Fibroblast of villous mesenchyme (primary cell): ENCODE data around the gene BORCS6. TPM values are rescaled to one million over a fixed set of nuclear protein-coding genes. Genes with fewer than 3 reads are reported as not detected.

ENCODE experiments used
- DNase-seq: peaks from one replicate; pipeline ENCODE4 v3.0.0-alpha.2; 2010; ENCODE audit warnings: low read depth
- H3K4me3 ChIP-seq: 2 replicates; pipeline ENCODE4 v1.5.1; 2011; ENCODE audit warnings: low read depth, mild to moderate bottlenecking, low read length
- CTCF ChIP-seq: IDR thresholded peaks from 2 replicates; pipeline ENCODE4 v1.5.1; 2012; ENCODE audit warnings: low read depth, mild to moderate bottlenecking, low read length; ENCODE audit not compliant: insufficient read depth
- total RNA-seq: library from RNA; depleted of rRNA; stranded (reverse); fragments of >200 nt; gene quantifications from 2 replicates; pipeline ENCODE4 v1.2.3, GENCODE V29; 2012

The BORCS6 gene
- total RNA-seq, 1 donor, result 6.0 TPM

GRCh38 chr17:8227238-8227581 lies 37.2 kb upstream of the BORCS6 start:
- TF ChIP-seq CTCF, result no peak
- no peak for DNase-seq
- peak overlapping the region; percentile 58 for H3K4me3 ChIP-seq

GRCh38 chr17:8226536-8227237 lies 36.7 kb upstream of the BORCS6 start:
- H3K4me3 ChIP-seq, result peak overlapping the region; percentile 58
- TF ChIP-seq CTCF, result no peak
- DNase-seq, result peak; percentile 94

GRCh38 chr17:8225813-8226535 lies 36.0 kb upstream of the BORCS6 start:
- no peak for TF ChIP-seq CTCF
- H3K4me3 ChIP-seq, result peak overlapping the region; percentile 58
- peak; percentile 80 for DNase-seq

GRCh38 chr17:8224891-8225812 lies 35.2 kb upstream of the BORCS6 start:
- no peak for TF ChIP-seq CTCF
- DNase-seq, result no peak
- H3K4me3 ChIP-seq, result no peak overlapping the region

- peak; percentile 12 for TF ChIP-seq CTCF
- peak overlapping the region; percentile 90 for H3K4me3 ChIP-seq
- DNase-seq, result peak; percentile 50
Measured at GRCh38 chr17:8223356-8224126, 33.6 kb upstream of the BORCS6 start.

GRCh38 chr17:8222630-8223355 lies 32.8 kb upstream of the BORCS6 start:
- peak overlapping the region; percentile 90 for H3K4me3 ChIP-seq
- no peak for TF ChIP-seq CTCF
- DNase-seq, result peak; percentile 94
